GM12891 (cell line): Measurements from ENCODE around the gene ESYT1.

Source experiments
- POLR2A ChIP-seq: IDR thresholded peaks from 2 replicates; pipeline ENCODE4 v1.6.1; 2011; ENCODE audit warnings: low read depth, low read length, control low read depth
- POLR2AphosphoS5 ChIP-seq: IDR thresholded peaks from 2 replicates; pipeline ENCODE4 v1.6.1; 2011; ENCODE audit warnings: low read depth, low read length, control low read depth

DNA sequence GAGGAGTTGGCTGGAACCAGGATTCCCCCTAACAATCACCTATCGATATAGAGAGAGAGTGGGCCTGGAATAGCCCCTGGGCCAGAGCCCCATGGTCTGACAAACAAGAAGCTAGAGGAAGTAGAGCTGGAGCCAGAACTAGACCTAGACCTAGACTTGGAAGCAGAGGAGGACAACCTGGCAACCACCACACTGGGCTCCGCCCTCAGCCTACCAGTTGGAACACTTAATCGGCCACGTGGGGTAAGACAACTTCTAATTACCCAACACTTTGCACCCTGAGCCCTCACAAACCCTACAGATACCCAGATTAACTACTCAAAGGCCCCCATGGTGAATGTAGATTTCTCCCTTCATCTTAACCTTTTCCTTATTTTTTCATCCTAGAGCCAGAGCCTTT lies 28.3 kb upstream of the ESYT1 start:
- TF ChIP-seq POLR2A, result no peak
- TF ChIP-seq POLR2AphosphoS5, result no peak
